H1 (cell line): ENCODE measurements around the gene PGA5. TPM values are rescaled to one million over a fixed set of nuclear protein-coding genes. Genes with fewer than 3 reads are reported as not detected.

Experiments
- CTCF ChIA-PET: fragments of 300-600 bp; sonication (Branson Sonifier 250); formaldehyde crosslinking; loops from one replicate; lab custom pipeline; 2021; ENCODE audit not compliant: partially characterized antibody; lab: Charles Lee
- POLR2A ChIA-PET: fragments of 300-600 bp; sonication (Branson Sonifier 250); formaldehyde crosslinking; loops from one replicate; lab custom pipeline; 2021; ENCODE audit warnings: inconsistent platforms; ENCODE audit not compliant: partially characterized antibody; lab: Charles Lee
- DNase-seq, 2 experiments: peaks; one replicate each; pipeline versions ENCODE4 v3.0.0 to v3.0.0-alpha.2; 2010 to 2022; ENCODE audit warnings: low spot score in 2 of 2, low read depth in 1 of 2, mixed read lengths in 1 of 2
- FAIRE-seq: peaks from 2 replicates; lab custom pipeline; 2011; peaks lifted over from hg19 to GRCh38; lab: Jason Lieb, UNC
- H2AFZ ChIP-seq: 2 replicates; pipeline ENCODE4 v1.8.1; 2012; ENCODE audit warnings: low read length, inconsistent platforms
- H2AK5ac ChIP-seq: 2 replicates; pipeline ENCODE4 v1.6.1; 2013; ENCODE audit warnings: low read depth, low read length
- H2BK120ac ChIP-seq: replicated peaks from 2 replicates; pipeline ENCODE3; 2013; ENCODE audit warnings: low read depth, low read length, inconsistent platforms
- H2BK12ac ChIP-seq: 2 replicates; pipeline ENCODE4 v1.6.1; 2013; ENCODE audit warnings: low read depth, low read length
- H2BK15ac ChIP-seq: 2 replicates; pipeline ENCODE4 v1.6.1; 2013; ENCODE audit warnings: low read length
- H2BK20ac ChIP-seq: 2 replicates; pipeline ENCODE4 v1.6.1; 2013; ENCODE audit warnings: low read length
- H2BK5ac ChIP-seq: 2 replicates; pipeline ENCODE4 v1.6.1; 2013; ENCODE audit warnings: low read depth, low read length
- H3K14ac ChIP-seq: 2 replicates; pipeline ENCODE4 v1.6.1; 2013; ENCODE audit warnings: inconsistent platforms; ENCODE audit not compliant: insufficient read length
- H3K18ac ChIP-seq: 2 replicates; pipeline ENCODE4 v1.6.1; 2013; ENCODE audit warnings: low read length; ENCODE audit errors: extremely low read depth
- H3K23ac ChIP-seq: 2 replicates; pipeline ENCODE4 v1.6.1; 2013; ENCODE audit warnings: inconsistent platforms; ENCODE audit not compliant: insufficient read length
- H3K23me2 ChIP-seq: 2 replicates; pipeline ENCODE4 v1.6.1; 2013; ENCODE audit warnings: low read depth, low read length
- H3K27ac ChIP-seq: 2 replicates; pipeline ENCODE4 v1.6.1; 2011; ENCODE audit warnings: low read depth, low read length, inconsistent platforms
- H3K27me3 ChIP-seq, 4 experiments: replicated peaks in 1 of 4; 1 replicate in 1 of 4; 2 replicates in 3 of 4; pipeline versions ENCODE4 v1.6.1 to v1.8.1; 2011 to 2013; ENCODE audit warnings: low read length in 3 of 4, mild to moderate bottlenecking in 3 of 4, inconsistent platforms in 2 of 4, mixed read lengths in 2 of 4, moderate library complexity in 1 of 4; ENCODE audit not compliant: control insufficient read depth in 3 of 4, insufficient read depth in 3 of 4; ENCODE audit errors: extremely low read depth in 1 of 4
- H3K36me3 ChIP-seq, 4 experiments: 2 replicates each; pipeline versions ENCODE4 v1.6.1 to v1.8.1; 2011 to 2013; ENCODE audit warnings: mild to moderate bottlenecking in 4 of 4, low read length in 3 of 4, moderate library complexity in 2 of 4, control low read depth in 1 of 4, inconsistent platforms in 1 of 4; ENCODE audit not compliant: insufficient read depth in 4 of 4, control insufficient read depth in 2 of 4
- H3K4ac ChIP-seq: replicated peaks from 2 replicates; pipeline ENCODE3; 2013; ENCODE audit warnings: low read length, low read depth, mixed read lengths, inconsistent platforms; ENCODE audit not compliant: insufficient read length
- H3K4me1 ChIP-seq, 4 experiments: replicated peaks in 1 of 4; 1 replicate in 1 of 4; 2 replicates in 3 of 4; pipeline versions ENCODE4 v1.6.1 to v1.8.1; 2011 to 2013; ENCODE audit warnings: low read length in 3 of 4, inconsistent platforms in 2 of 4, mixed read lengths in 1 of 4; ENCODE audit not compliant: insufficient read depth in 4 of 4, control insufficient read depth in 3 of 4
- H3K4me2 ChIP-seq, 2 experiments: 2 replicates each; pipeline versions ENCODE4 v1.6.1 to v1.8.1; 2011 to 2013; ENCODE audit warnings: low read depth in 2 of 2, low read length in 2 of 2, control low read depth in 1 of 2, inconsistent platforms in 1 of 2, mild to moderate bottlenecking in 1 of 2; ENCODE audit not compliant: insufficient read depth in 1 of 2
- H3K4me3 ChIP-seq, 4 experiments: fragments of 200-600, 300-600 bp in 1 of 4; sonication (generic), shearing (Covaris generic), sonication (Bioruptor Twin) in 1 of 4; 2 replicates each; pipeline versions ENCODE4 v1.5.1 to v1.8.1; 2011 to 2016; ENCODE audit warnings: low read length in 4 of 4, low read depth in 3 of 4, control low read depth in 2 of 4, inconsistent platforms in 2 of 4, mild to moderate bottlenecking in 2 of 4, mixed read lengths in 1 of 4, moderate library complexity in 1 of 4; ENCODE audit not compliant: insufficient read depth in 2 of 4; ENCODE audit errors: extremely low read depth in 1 of 4
- H3K56ac ChIP-seq: replicated peaks from 2 replicates; pipeline ENCODE3; 2013; ENCODE audit warnings: low read depth, mild to moderate bottlenecking, mixed read lengths, low read length, inconsistent platforms; ENCODE audit not compliant: insufficient read length
- H3K79me1 ChIP-seq: 2 replicates; pipeline ENCODE4 v1.6.1; 2013; ENCODE audit warnings: low read depth, low read length, control low read depth
- H3K79me2 ChIP-seq, 2 experiments: 2 replicates each; pipeline versions ENCODE4 v1.6.1 to v1.8.1; 2012 to 2013; ENCODE audit warnings: low read length in 2 of 2, mild to moderate bottlenecking in 2 of 2, inconsistent platforms in 1 of 2; ENCODE audit not compliant: insufficient read depth in 2 of 2, control insufficient read depth in 1 of 2
- H3K9ac ChIP-seq, 4 experiments: replicated peaks in 1 of 4; 1 replicate in 1 of 4; 2 replicates in 3 of 4; pipeline versions ENCODE4 v1.6.1 to v1.8.1; 2011 to 2013; ENCODE audit warnings: low read depth in 3 of 4, low read length in 3 of 4, control low read depth in 2 of 4, mild to moderate bottlenecking in 2 of 4, moderate library complexity in 2 of 4, inconsistent platforms in 1 of 4; ENCODE audit errors: extremely low read depth in 1 of 4
- H3K9me3 ChIP-seq, 2 experiments: 2 replicates each; pipeline versions ENCODE4 v1.6.1 to v1.8.1; 2012 to 2013; ENCODE audit warnings: mild to moderate bottlenecking in 2 of 2, moderate library complexity in 2 of 2, control low read depth in 1 of 2, inconsistent platforms in 1 of 2, low read depth in 1 of 2, low read length in 1 of 2, mixed read lengths in 1 of 2; ENCODE audit not compliant: insufficient read depth in 2 of 2
- H4K20me1 ChIP-seq, 2 experiments: replicated peaks in 1 of 2; 2 replicates each; pipeline versions ENCODE3 to v1.8.1; 2011 to 2013; ENCODE audit warnings: inconsistent platforms in 2 of 2, low read length in 2 of 2, mild to moderate bottlenecking in 1 of 2; ENCODE audit not compliant: insufficient read depth in 2 of 2, control insufficient read depth in 1 of 2
- H4K5ac ChIP-seq: 2 replicates; pipeline ENCODE4 v1.6.1; 2013; ENCODE audit warnings: low read length, low read depth, mixed read lengths, inconsistent platforms; ENCODE audit not compliant: insufficient read length
- H4K8ac ChIP-seq: 2 replicates; pipeline ENCODE4 v1.8.0; 2013; ENCODE audit warnings: mild to moderate bottlenecking, moderate library complexity, low read length, inconsistent platforms; ENCODE audit not compliant: insufficient read depth; ENCODE audit errors: extremely low read depth
- H4K91ac ChIP-seq: replicated peaks from 2 replicates; pipeline ENCODE3; 2013; ENCODE audit warnings: low read length, mixed read lengths, inconsistent platforms; ENCODE audit not compliant: insufficient read length
- ATF2 ChIP-seq: IDR thresholded peaks from 2 replicates; pipeline ENCODE4 v1.6.1; 2012; ENCODE audit warnings: low read length, inconsistent platforms
- BCL11A ChIP-seq, 2 experiments: IDR thresholded peaks; one replicate each; pipeline ENCODE4 v1.6.1; 2011; ENCODE audit warnings: low read depth in 2 of 2, low read length in 2 of 2, mild to moderate bottlenecking in 2 of 2
- BRCA1 ChIP-seq: IDR thresholded peaks from 2 replicates; pipeline ENCODE4 v1.6.1; 2012; ENCODE audit warnings: low read depth, low read length, improper control_type of control experiment
- CTBP2 ChIP-seq: IDR thresholded peaks from 2 replicates; pipeline ENCODE4 v1.7.0; 2011; ENCODE audit warnings: borderline replicate concordance, mild to moderate bottlenecking, moderate library complexity, mixed read lengths, low read length; ENCODE audit not compliant: insufficient read depth, insufficient read length
- EZH2 ChIP-seq: fragments of 200-600 bp; sonication (generic); IDR thresholded peaks from 2 replicates; pipeline ENCODE4 v1.7.1; 2012; ENCODE audit warnings: low read depth, mild to moderate bottlenecking, moderate library complexity, low read length, inconsistent platforms; ENCODE audit not compliant: severe bottlenecking
- GTF2F1 ChIP-seq: IDR thresholded peaks from 2 replicates; pipeline ENCODE4 v1.6.1; 2012; ENCODE audit warnings: low read depth, low read length, improper control_type of control experiment, borderline replicate concordance
- KDM5A ChIP-seq: fragments of 200-600 bp; IDR thresholded peaks from 2 replicates; pipeline ENCODE4 v1.7.1; 2012; ENCODE audit warnings: mild to moderate bottlenecking, low read length, inconsistent platforms, mixed read lengths
- POLR2AphosphoS5 ChIP-seq: IDR thresholded peaks from 2 replicates; pipeline ENCODE4 v1.6.1; 2011; ENCODE audit warnings: low read depth, low read length
- RFX5 ChIP-seq: IDR thresholded peaks from 2 replicates; pipeline ENCODE4 v1.6.1; 2011; ENCODE audit warnings: low read depth, low read length, improper control_type of control experiment, borderline replicate concordance
- SIX5 ChIP-seq: IDR thresholded peaks from 2 replicates; pipeline ENCODE4 v1.6.1; 2011; ENCODE audit warnings: mild to moderate bottlenecking, low read depth, low read length
- SP1 ChIP-seq: IDR thresholded peaks from 2 replicates; pipeline ENCODE4 v1.6.1; 2011; ENCODE audit warnings: low read depth, low read length
- SP2 ChIP-seq: IDR thresholded peaks from 2 replicates; pipeline ENCODE4 v1.6.1; 2012; ENCODE audit warnings: mild to moderate bottlenecking, low read length, inconsistent platforms
- SP4 ChIP-seq: IDR thresholded peaks from 2 replicates; pipeline ENCODE4 v1.6.1; 2012; ENCODE audit warnings: low read length, inconsistent platforms
- WGBS, 2 experiments: shearing (Covaris generic) in 1 of 2; methylation state at CpG; one replicate each; pipeline versions ENCODE4 v1.1.6 to v1.1.7; 2013 to 2015; ENCODE audit warnings: low lambda C conversion rate in 2 of 2, mixed read lengths in 2 of 2, inconsistent platforms in 1 of 2, low coverage in 1 of 2, missing lambda C conversion rate in 1 of 2; ENCODE audit not compliant: insufficient replicate concordance in 2 of 2, insufficient coverage in 1 of 2, insufficient read length in 1 of 2; ENCODE audit errors: extremely low coverage in 1 of 2, missing lambda C conversion rate in 1 of 2; 5-methylcytosine and 5-hydroxymethylcytosine counted together
- polyA plus RNA-seq, 7 experiments: library from polyadenylated mRNA; depleted of rRNA in 3 of 7; stranded (reverse) in 5 of 7; unstranded in 2 of 7; fragments of >200 nt in 5 of 7; fragments of 200-250 nt in 2 of 7; gene quantifications; 1 replicate in 5 of 7; 2 replicates in 1 of 7; 4 replicates in 1 of 7; pipeline versions ENCODE4 v1.2.1 to v1.2.3, GENCODE V29; 2011 to 2013; ENCODE audit warnings: missing spikeins in 2 of 7, mixed read lengths in 2 of 7
- total RNA-seq: library from RNA; stranded (reverse); fragmentation: NEBNext Ultra II Directional; extraction: Animal tissue kit (Norgen Biotek cat#: 25700); gene quantifications from 2 replicates; pipeline ENCODE4 v1.2.1, GENCODE V29; 2021

The PGA5 gene
- total and polyA plus RNA-seq, 2 of the 8 experiments (the other 6 are each of a cell fraction or from before 2014, with no cell fraction given): 0.67 to 2.0 TPM

GRCh38 chr11:61274084-61274483 lies 33.1 kb downstream of the PGA5 start:
- WGBS, 2 experiments: 79% methylated on average over 4 of the region's 4 CpGs; no CpG with 5 or more reads in 1 of the 2 experiments
- Histone ChIP-seq H3K4me3 (no peak overlapping the region), H3K4me1 (no peaks in the 10 kb centered on the region), H3K4me2 (no peak overlapping the region), H3K79me1 (peaks cover 2% of the 10 kb centered on the region; the same call in 1 of the 2 replicates), H3K27ac (no peak overlapping the region), H3K56ac (no peak overlapping the region), H2BK5ac (no peak overlapping the region; the same call in 1 of the 2 replicates), H2AK5ac (no peak overlapping the region), H2AFZ (no peak overlapping the region), H4K20me1 (peaks cover 3 to 11% of the 10 kb centered on the region in 2 experiments), H3K4ac (no peak overlapping the region), H2BK120ac (no peak overlapping the region), H3K27me3 (no peaks in the 10 kb centered on the region; a peak in 1 of 7 replicates), H2BK12ac (no peak overlapping the region), H3K79me2 (no peaks in the 10 kb centered on the region; a peak in 1 of 4 replicates), H4K5ac (no peak overlapping the region), H4K8ac (no peak overlapping the region), H3K9ac (no peak overlapping the region), H3K9me3 (no peaks in the 10 kb centered on the region), H4K91ac (no peak overlapping the region), H3K23ac (no peak overlapping the region), H3K36me3 (peaks cover 0 to 14% (median 4%) of the 10 kb centered on the region in 4 experiments; a peak in 4 of 8 replicates), H2BK15ac (no peak overlapping the region), H3K23me2 (peaks cover 14% of the 10 kb centered on the region), H2BK20ac (no peak overlapping the region), H3K14ac (no peak overlapping the region), H3K18ac (no peak overlapping the region)
- ChIA-PET CTCF (interaction anchor here (0.5 to 7.2 kb wide), 3 partner anchors 20 to 22 kb away, joined by 3 to 32 read pairs (median 10); no protein-coding TSS in a partner anchor), POLR2A (interaction anchor here (1.1 to 2.5 kb wide), 5 partner anchors 10 to 88 kb away, joined by 3 to 9 read pairs (median 6); partner anchors contain the start of genes CYB561A3, TMEM138 and VWCE)
- FAIRE-seq (no peak), DNase-seq (no peak)
- TF ChIP-seq POLR2AphosphoS5 (no peak), ATF2 (no peak), SIX5 (no peak), CTBP2 (no peak), BRCA1 (no peak), SP4 (no peak), BCL11A (IDR thresholded peaks at IDR 0.05; ENCODE audit: low read depth in 2 of 2, low read length in 2 of 2) (no peak), KDM5A (no peak), SP1 (no peak), GTF2F1 (no peak), SP2 (no peak), RFX5 (no peak), EZH2 (no peak)
